GM19240 (cell line): ENCODE data around the gene SUPT3H.
"Not testable (repeated sequence)": the region's sequence is repeated elsewhere in the genome, so short reads cannot be mapped to it uniquely, and the experiment has no call there.

Source experiments
- DNase-seq: peaks from one replicate; pipeline ENCODE4 v3.0.0; 2011; ENCODE audit warnings: low spot score; ENCODE audit not compliant: insufficient read length

SUPT3H gene

DNA sequence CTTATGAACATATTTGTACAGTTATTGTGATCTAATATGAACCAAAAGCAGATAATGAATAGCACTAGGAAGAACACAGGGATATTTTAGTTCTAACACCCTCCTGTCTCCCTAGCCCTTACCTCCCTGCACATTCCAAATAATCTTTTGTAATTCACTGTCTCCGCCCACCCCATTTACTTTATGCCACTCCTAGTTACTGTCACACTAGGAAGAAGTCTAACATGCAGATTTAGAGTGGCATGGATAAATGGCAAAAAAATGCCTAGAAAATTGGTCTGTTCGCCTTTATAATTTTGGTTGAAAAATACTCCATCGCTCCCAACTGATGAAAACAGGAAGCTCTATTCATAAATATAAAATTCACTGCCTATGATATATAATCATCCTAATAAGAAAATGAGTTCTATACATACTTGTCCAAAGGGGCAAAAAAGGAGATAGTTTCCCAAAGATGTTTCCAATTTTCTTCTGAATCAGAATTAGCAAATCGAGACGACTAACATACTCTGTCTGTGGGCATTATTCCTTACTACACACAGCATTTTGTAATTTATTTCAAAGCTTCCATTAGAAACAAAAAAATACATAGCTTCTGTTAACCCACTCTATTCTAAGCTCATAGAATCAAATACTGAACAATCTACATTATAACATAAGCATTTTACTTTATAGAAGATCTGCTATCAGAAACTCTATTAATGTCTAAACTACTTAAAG is 50.9 kb downstream of the SUPT3H start:
- no peak for DNase-seq

GRCh38 chr6:45323656-45324224 is 54.0 kb downstream of the SUPT3H start:
- DNase-seq, result no peak

GRCh38 chr6:45320349-45320748 is 57.4 kb downstream of the SUPT3H start:
- no peak for DNase-seq

DNA sequence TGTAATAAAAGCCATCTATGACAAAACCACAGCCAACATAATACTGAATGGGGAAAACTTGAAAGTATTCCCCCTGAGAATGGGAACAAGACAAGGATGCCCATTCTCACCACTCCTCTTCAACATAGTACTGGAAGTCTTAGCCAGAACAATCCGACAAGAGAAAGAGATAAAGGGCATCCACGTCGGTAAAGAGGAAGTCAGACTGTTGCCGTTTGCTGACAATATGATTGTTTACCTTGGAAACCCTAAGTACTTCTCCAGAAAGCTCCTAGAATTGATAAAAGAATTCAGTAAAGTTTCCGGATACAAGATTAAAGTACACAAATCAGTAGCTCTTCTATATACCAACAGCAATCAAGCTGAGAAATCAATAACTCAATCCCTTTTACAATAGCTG is 63.6 kb downstream of the SUPT3H start:
- DNase-seq, result no peak

- no peak for DNase-seq
Observed at GRCh38 chr6:45310118-45310788, 67.5 kb downstream of the SUPT3H start.

DNA sequence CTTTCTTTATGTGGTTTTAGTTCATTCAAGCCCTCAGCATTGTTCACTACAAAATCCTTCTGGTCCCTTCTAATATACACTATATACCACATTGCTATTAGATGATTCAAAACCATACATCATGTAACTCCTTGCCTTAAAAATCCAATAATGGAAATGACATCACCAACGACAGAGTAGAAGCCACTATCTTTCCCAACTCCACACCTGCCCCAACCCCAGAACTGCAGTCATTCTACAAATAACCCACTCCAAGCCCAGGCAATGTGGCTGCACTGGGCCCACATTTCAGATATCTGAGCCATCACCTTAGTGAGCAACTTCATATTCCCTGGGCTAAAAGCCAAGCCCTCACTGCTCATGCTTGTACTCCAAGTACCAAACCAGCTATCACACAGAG is 72.2 kb downstream of the SUPT3H start:
- no peak for DNase-seq

GRCh38 chr6:45302832-45303231 is 74.9 kb downstream of the SUPT3H start:
- DNase-seq, result no peak

DNA sequence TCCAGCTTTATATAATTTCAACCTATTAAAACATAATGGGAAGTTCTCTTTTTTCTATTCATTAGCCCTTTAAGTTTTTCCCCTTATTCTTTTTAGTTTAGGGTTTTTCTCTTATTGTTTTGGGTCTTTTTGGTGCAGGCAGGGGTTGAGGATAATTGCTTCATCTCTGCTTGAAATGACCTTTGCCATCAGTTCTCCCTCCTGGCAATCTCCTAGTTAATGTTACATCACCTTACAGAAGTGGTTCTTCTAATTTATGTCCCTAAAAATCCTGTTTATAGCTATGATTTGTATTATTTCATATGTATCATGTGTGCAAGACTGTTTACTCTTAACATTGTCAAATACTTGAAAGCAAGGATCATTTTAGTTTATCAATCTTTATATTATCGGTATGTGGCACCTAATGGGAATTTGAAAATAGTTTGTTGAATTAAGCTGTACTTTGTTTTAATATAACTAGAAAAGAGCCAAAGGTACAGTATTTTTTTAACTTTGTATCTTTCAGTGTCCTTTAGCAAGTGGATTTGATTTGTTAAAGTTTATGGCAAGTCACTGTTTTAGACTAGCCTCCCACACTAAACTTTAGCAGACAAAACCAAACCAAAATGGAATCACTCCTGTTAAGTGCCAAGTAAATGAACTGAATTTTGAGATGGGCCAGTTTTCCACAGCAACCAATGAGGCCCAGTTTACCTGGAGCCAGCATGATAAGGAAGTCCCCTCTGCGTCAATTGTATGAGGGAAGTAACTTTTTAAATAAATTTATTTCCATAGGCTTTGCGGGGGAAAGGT is 76.2 kb downstream of the SUPT3H start:
- no peak for DNase-seq

DNA sequence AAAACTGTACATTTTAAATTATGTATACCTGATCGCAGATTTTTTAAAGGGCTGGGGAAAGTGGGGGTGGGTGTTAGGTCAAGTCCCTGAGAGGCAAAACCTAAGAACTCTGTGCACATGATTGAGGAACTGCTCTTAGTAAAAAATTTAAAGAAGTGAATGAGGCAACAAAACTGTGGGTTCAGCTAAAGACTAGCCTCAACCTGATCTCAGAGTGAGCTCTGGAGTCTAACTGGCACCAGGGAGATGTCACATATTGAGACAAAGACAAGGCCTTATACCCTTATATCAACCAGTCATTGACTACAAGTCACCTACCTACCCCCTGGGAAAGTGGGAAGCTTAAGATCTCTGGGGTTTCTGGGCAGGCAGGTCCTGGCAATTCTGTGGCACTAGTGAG is 77.0 kb downstream of the SUPT3H start:
- DNase-seq, result no peak

- DNase-seq, result no peak
Observed at GRCh38 chr6:45299096-45299581, 78.6 kb downstream of the SUPT3H start.

DNA sequence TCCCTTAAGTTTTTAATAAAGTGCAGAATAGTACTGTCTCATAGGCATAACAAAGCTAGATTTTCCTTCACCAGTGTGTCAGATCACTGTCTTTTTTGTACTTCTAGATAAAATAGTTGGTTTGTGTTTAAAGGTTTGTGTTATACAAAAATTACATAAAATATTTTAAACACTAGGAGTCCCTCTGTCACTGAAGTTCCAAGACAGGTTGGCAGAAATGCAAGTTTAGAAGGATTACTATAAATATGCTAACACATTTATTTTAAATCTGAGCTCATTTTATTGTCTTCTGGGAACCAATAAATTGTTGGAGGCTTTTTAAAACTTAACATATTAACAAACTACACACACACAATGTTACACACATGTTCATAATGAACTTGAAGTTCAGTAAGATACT is 80.4 kb downstream of the SUPT3H start:
- no peak for DNase-seq

GRCh38 chr6:45294065-45294701 is 83.6 kb downstream of the SUPT3H start:
- DNase-seq, result not testable (repeated sequence)

DNA sequence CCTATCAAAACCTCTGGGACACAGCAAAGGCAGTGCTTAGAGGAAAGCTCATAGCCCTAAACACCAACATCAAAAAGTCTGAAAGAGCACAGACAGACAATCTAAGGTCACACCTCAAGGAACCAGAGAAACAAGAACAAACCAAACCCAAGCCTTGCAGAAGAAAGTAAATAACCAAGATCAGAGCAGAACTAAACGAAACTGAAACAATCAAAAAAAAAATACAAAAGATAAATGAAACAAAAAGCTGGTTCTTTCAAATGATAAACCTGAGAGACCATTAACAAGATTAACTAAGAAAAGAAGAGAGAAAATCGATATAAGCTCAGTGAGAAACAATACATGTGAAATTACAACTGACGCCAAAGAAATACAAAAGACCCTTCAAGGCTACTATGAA is 84.4 kb downstream of the SUPT3H start:
- no peak for DNase-seq

DNA sequence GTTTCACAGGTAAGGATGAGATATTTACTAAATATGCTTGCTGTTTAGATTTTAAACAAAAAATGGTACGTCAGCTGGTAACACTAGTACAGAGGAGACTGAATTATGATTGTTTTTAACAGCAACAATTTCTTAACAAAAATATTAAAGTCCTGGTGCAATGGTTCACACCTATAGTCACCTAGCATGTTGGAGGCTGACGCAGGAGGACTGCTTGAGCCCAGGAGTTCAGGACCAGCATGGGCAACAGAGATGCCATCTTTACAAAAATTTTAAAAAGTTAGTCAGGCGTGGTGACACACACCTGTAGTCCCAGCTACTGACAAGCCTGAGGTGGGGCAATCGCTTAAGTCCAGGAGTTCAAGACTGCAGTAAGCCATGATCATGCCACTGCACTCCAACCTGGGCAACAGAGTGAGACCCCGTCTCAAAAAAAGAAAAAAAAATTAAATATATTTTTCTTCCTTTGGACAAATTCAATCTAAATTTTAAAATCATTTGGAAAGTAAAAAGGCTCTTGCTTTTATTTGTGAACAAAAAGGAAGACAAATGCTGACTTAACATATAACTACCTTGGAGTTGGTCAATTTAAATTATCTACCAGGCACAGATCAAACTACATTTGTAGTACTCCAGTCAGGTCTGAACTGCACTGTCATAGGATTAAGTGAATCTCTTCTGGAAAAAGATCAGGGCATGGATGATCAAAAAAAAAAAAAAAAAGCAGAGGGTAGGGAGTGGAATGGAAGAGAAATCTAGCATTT is 87.8 kb downstream of the SUPT3H start:
- no peak for DNase-seq

- DNase-seq, result not testable (repeated sequence)
Observed at GRCh38 chr6:45286707-45287106, 91.0 kb downstream of the SUPT3H start.

GRCh38 chr6:45278367-45278766 is 99.4 kb downstream of the SUPT3H start:
- DNase-seq, result no peak

- not testable (repeated sequence) for DNase-seq
Observed at GRCh38 chr6:45277741-45278140, 100.0 kb downstream of the SUPT3H start.

GRCh38 chr6:45275358-45275757 is 102.4 kb downstream of the SUPT3H start:
- DNase-seq, result no peak

- no peak for DNase-seq
Observed at GRCh38 chr6:45272626-45273025, 105.1 kb downstream of the SUPT3H start.

- DNase-seq, result no peak
Observed at GRCh38 chr6:45265246-45265645, 112.5 kb downstream of the SUPT3H start.

GRCh38 chr6:45260696-45261095 is 117.0 kb downstream of the SUPT3H start:
- DNase-seq, result no peak
